ENCODE measurements around the gene MEF2C.

GRCh38 chr5:88932541-88932940 lies 49.6 kb upstream of the MEF2C start:
- no peak for TF ChIP-seq REST (IDR thresholded peaks at IDR 0.05; ENCODE audit: low read depth)
- TF ChIP-seq, protein P1, sequence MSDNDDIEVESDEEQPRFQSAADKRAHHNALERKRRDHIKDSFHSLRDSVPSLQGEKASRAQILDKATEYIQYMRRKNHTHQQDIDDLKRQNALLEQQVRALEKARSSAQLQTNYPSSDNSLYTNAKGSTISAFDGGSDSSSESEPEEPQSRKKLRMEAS (IDR thresholded peaks at IDR 0.05), result no peak
- TF ChIP-seq TCF7L2 (IDR thresholded peaks at IDR 0.05; ENCODE audit: borderline replicate concordance, extremely low read depth, insufficient read depth, insufficient read length), result no peak
- TF ChIP-seq, protein P2, sequence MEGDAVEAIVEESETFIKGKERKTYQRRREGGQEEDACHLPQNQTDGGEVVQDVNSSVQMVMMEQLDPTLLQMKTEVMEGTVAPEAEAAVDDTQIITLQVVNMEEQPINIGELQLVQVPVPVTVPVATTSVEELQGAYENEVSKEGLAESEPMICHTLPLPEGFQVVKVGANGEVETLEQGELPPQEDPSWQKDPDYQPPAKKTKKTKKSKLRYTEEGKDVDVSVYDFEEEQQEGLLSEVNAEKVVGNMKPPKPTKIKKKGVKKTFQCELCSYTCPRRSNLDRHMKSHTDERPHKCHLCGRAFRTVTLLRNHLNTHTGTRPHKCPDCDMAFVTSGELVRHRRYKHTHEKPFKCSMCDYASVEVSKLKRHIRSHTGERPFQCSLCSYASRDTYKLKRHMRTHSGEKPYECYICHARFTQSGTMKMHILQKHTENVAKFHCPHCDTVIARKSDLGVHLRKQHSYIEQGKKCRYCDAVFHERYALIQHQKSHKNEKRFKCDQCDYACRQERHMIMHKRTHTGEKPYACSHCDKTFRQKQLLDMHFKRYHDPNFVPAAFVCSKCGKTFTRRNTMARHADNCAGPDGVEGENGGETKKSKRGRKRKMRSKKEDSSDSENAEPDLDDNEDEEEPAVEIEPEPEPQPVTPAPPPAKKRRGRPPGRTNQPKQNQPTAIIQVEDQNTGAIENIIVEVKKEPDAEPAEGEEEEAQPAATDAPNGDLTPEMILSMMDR (IDR thresholded peaks at IDR 0.05 in 2 of 3, conservative IDR thresholded peaks at IDR 0.05 in 1 of 3; ENCODE audit: borderline replicate concordance in 1 of 3, insufficient read depth in 1 of 3, low read depth in 2 of 3, low read length in 2 of 3), result no peak
- no peak for TF ChIP-seq POLR2A (IDR thresholded peaks at IDR 0.05; ENCODE audit: borderline replicate concordance, extremely low read depth, insufficient read depth, insufficient read length)
